HCT116 (cell line): ENCODE data around the gene CBX1. TPM values are rescaled to one million over a fixed set of nuclear protein-coding genes. Genes with fewer than 3 reads are reported as not detected.

Source experiments
- ATAC-seq: fragments of 200-7000 bp; cut with Tn5 transposase; 2 replicates; pipeline ENCODE4 v1.9.1; 2020; ENCODE audit warnings: mild to moderate bottlenecking, moderate library complexity
- BruUV-seq: library from RNA; stranded (reverse); fragments of 400-500 nt; replicated peaks from 2 replicates; lab custom pipeline; 2021; lab: Mats Ljungman, UMichigan
- CTCF ChIA-PET: fragments of 300-600 bp; sonication (Branson Sonifier 250); formaldehyde crosslinking; loops from one replicate; lab custom pipeline; 2021; ENCODE audit warnings: antibody characterized with exemption; lab: Charles Lee
- POLR2A ChIA-PET: fragments of 300-600, 350-600 bp; sonication (Branson Sonifier 250); formaldehyde crosslinking; loops from one replicate; lab custom pipeline; 2021; ENCODE audit warnings: antibody characterized with exemption; lab: Charles Lee
- RAD21 ChIA-PET, 2 experiments: fragments of 300-600 bp; sonication (Branson Sonifier 250); formaldehyde crosslinking; loops; one replicate each; lab custom pipeline; 2023; ENCODE audit warnings: low total read pairs in 2 of 2; ENCODE audit not compliant: uncharacterized antibody in 2 of 2, unreplicated experiment in 2 of 2, low non-redundant PET in 1 of 2; lab: Charles Lee
- DNase-seq: peaks from one replicate; pipeline ENCODE4 v3.0.0-alpha.2; 2010; ENCODE audit warnings: low read depth, low spot score
- H2AFZ ChIP-seq: fragments of 200-600 bp; shearing (Covaris generic), sonication (generic); 2 replicates; pipeline ENCODE4 v1.6.1; 2017; ENCODE audit warnings: low read depth, mixed run types, mixed read lengths, antibody characterized with exemption, low read length; ENCODE audit not compliant: poor library complexity, severe bottlenecking
- H3K27ac ChIP-seq: 2 replicates; pipeline ENCODE4 v1.5.1; 2012; ENCODE audit warnings: low read depth, low read length
- H3K27me3 ChIP-seq: fragments of 200-600 bp; sonication (generic); 2 replicates; pipeline ENCODE4 v1.6.1; 2016; ENCODE audit warnings: mixed run types, low read length, mixed read lengths; ENCODE audit not compliant: insufficient read depth
- H3K36me3 ChIP-seq, 2 experiments: fragments of 200-500 bp in 1 of 2; fragments of 200-600 bp in 1 of 2; sonication (Bioruptor generic) in 1 of 2; sonication (generic) in 1 of 2; 2 replicates each; pipeline versions ENCODE4 v1.5.1 to v1.6.1; 2014 to 2016; ENCODE audit warnings: low read length in 2 of 2, inconsistent platforms in 1 of 2, mixed read lengths in 1 of 2, mixed run types in 1 of 2; ENCODE audit not compliant: insufficient read depth in 2 of 2, control insufficient read depth in 1 of 2
- H3K4me1 ChIP-seq, 2 experiments: fragments of 200-600 bp in 1 of 2; sonication (generic) in 1 of 2; 2 replicates each; pipeline versions ENCODE4 v1.5.1 to v1.6.1; 2012 to 2017; ENCODE audit warnings: low read length in 2 of 2, inconsistent platforms in 1 of 2, mild to moderate bottlenecking in 1 of 2, mixed read lengths in 1 of 2, mixed run types in 1 of 2, moderate library complexity in 1 of 2; ENCODE audit not compliant: insufficient read depth in 2 of 2, control insufficient read depth in 1 of 2
- H3K4me2 ChIP-seq: fragments of 200-600 bp; sonication (generic); 2 replicates; pipeline ENCODE4 v1.6.1; 2017; ENCODE audit warnings: mixed run types, low read length, mixed read lengths
- H3K4me3 ChIP-seq, 2 experiments: fragments of 200-600 bp in 1 of 2; sonication (generic) in 1 of 2; replicated peaks in 1 of 2; 2 replicates each; pipeline ENCODE4 v1.5.1; 2011 to 2016; ENCODE audit warnings: low read length in 2 of 2, control low read depth in 1 of 2, low read depth in 1 of 2, mild to moderate bottlenecking in 1 of 2, mixed read lengths in 1 of 2, mixed run types in 1 of 2
- H3K79me2 ChIP-seq: fragments of 200-600 bp; sonication (generic); 2 replicates; pipeline ENCODE4 v1.6.1; 2017; ENCODE audit warnings: mild to moderate bottlenecking, mixed run types, low read length, moderate library complexity, mixed read lengths; ENCODE audit not compliant: insufficient read depth
- H3K9ac ChIP-seq: fragments of 200-600 bp; sonication (generic); 2 replicates; pipeline ENCODE4 v1.6.1; 2016; ENCODE audit warnings: low read length, mixed read lengths
- H3K9me2 ChIP-seq: fragments of 200-600 bp; sonication (generic), shearing (Covaris generic); 2 replicates; pipeline ENCODE4 v1.6.1; 2017; ENCODE audit warnings: mixed run types, mild to moderate bottlenecking, moderate library complexity; ENCODE audit not compliant: insufficient read depth
- H3K9me3 ChIP-seq, 2 experiments: fragments of 200-500 bp in 1 of 2; fragments of 200-600 bp in 1 of 2; sonication (Bioruptor generic) in 1 of 2; sonication (generic) in 1 of 2; 2 replicates each; pipeline ENCODE4 v1.6.1; 2014 to 2017; ENCODE audit warnings: low read length in 2 of 2, mixed read lengths in 2 of 2, inconsistent platforms in 1 of 2, low read depth in 1 of 2, mild to moderate bottlenecking in 1 of 2, mixed run types in 1 of 2, moderate library complexity in 1 of 2; ENCODE audit not compliant: control insufficient read depth in 1 of 2, insufficient read depth in 1 of 2
- H4K20me1 ChIP-seq: fragments of 200-600 bp; sonication (generic), shearing (Covaris generic); 2 replicates; pipeline ENCODE4 v1.6.1; 2017; ENCODE audit warnings: mixed run types, mild to moderate bottlenecking, moderate library complexity; ENCODE audit not compliant: insufficient read depth
- POLR2AphosphoS5 ChIP-seq: IDR thresholded peaks from 2 replicates; pipeline ENCODE4 v1.6.1; 2011; ENCODE audit warnings: mild to moderate bottlenecking, low read depth, low read length, moderate library complexity
- SIN3A ChIP-seq: IDR thresholded peaks from 2 replicates; pipeline ENCODE4 v1.6.1; 2012; ENCODE audit warnings: low read depth
- intact Hi-C: fragments of 100-400 bp; cut with micrococcal nuclease; formaldehyde crosslinking; loops from 2 replicates; pipeline ENCODE4 v1.10.0; 2022
- total RNA-seq: library from RNA; stranded (reverse); gene quantifications from one replicate; pipeline ENCODE4 v1.2.1, GENCODE V29; 2021; ENCODE audit not compliant: unreplicated experiment
- TF ChIP-seq, protein P1 (sequence below): IDR thresholded peaks from 2 replicates; pipeline ENCODE4 v1.6.1; 2012; ENCODE audit warnings: low read depth

Gene CBX1
- total RNA-seq, 1 experiment from 2014 or later, result 136 TPM

DNA sequence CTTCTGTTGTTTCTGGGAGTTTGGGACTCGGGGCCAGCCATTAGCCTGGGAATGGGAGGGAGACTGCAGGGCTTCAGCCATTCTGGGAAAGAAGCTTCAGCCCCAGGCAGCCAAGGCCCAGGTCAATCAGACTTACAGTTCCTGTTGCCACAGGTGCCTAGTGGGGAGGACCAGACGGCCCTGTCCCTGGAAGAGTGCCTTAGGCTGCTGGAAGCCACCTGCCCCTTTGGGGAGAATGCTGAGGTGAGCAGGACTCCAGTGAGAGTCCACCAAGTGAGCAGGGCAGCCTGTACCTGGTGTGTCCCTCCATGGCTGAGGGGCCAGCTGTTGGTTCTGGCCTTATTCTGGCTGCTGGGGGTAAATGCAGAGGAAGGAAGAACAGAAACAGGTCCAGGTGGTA lies 44.4 kb downstream of the CBX1 start:
- ChIA-PET CTCF (interaction anchor here (2.2 kb wide), 1 partner anchor 30 kb away, joined by 7 read pairs; no protein-coding TSS in a partner anchor), POLR2A (interaction anchor here (1.6 to 13.2 kb wide), 2 partner anchors 7 to 31 kb away, joined by 7 to 114 read pairs; partner anchors contain the start of gene NFE2L1), RAD21 (no interaction called here)
- Histone ChIP-seq H3K9ac (no peak overlapping the region), H3K9me2 (no peaks in the 10 kb centered on the region), H3K4me2 (no peak overlapping the region), H3K4me3 (no peak overlapping the region), H3K36me3 (peaks cover 47 to 73% of the 10 kb centered on the region in 2 experiments), H3K4me1 (peaks cover 3 to 9% of the 10 kb centered on the region in 2 experiments; a peak in 3 of 4 replicates), H2AFZ (no peak overlapping the region), H3K27ac (no peak overlapping the region), H4K20me1 (no peaks in the 10 kb centered on the region; the same call in 1 of the 2 replicates), H3K79me2 (peaks cover 55% of the 10 kb centered on the region), H3K27me3 (no peaks in the 10 kb centered on the region), H3K9me3 (no peaks in the 10 kb centered on the region)
- no peak for ATAC-seq
- TF ChIP-seq POLR2AphosphoS5, result peak; percentile 3; the same call in 1 of the 2 replicates
- no peak for TF ChIP-seq SIN3A
- intact Hi-C loops, result no loop called here
- DNase-seq, result no peak
- no TSS peak for BruUV-seq

- no peak for ATAC-seq
- TF ChIP-seq POLR2AphosphoS5, result peak; percentile 14; the same call in 1 of the 2 replicates
- TF ChIP-seq, protein P1, sequence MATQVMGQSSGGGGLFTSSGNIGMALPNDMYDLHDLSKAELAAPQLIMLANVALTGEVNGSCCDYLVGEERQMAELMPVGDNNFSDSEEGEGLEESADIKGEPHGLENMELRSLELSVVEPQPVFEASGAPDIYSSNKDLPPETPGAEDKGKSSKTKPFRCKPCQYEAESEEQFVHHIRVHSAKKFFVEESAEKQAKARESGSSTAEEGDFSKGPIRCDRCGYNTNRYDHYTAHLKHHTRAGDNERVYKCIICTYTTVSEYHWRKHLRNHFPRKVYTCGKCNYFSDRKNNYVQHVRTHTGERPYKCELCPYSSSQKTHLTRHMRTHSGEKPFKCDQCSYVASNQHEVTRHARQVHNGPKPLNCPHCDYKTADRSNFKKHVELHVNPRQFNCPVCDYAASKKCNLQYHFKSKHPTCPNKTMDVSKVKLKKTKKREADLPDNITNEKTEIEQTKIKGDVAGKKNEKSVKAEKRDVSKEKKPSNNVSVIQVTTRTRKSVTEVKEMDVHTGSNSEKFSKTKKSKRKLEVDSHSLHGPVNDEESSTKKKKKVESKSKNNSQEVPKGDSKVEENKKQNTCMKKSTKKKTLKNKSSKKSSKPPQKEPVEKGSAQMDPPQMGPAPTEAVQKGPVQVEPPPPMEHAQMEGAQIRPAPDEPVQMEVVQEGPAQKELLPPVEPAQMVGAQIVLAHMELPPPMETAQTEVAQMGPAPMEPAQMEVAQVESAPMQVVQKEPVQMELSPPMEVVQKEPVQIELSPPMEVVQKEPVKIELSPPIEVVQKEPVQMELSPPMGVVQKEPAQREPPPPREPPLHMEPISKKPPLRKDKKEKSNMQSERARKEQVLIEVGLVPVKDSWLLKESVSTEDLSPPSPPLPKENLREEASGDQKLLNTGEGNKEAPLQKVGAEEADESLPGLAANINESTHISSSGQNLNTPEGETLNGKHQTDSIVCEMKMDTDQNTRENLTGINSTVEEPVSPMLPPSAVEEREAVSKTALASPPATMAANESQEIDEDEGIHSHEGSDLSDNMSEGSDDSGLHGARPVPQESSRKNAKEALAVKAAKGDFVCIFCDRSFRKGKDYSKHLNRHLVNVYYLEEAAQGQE, result no peak
- TF ChIP-seq, all 23 proteins: peak for 1
- H4K20me1 ChIP-seq, result no peaks in the 10 kb centered on the region; the same call in 1 of the 2 replicates
- no peak overlapping the region for H2AFZ ChIP-seq
- no peaks in the 10 kb centered on the region for H3K9me2 ChIP-seq
- H3K4me2 ChIP-seq, result no peak overlapping the region
- peaks cover 47 to 73% of the 10 kb centered on the region in 2 experiments for H3K36me3 ChIP-seq
- peaks cover 9 to 11% of the 10 kb centered on the region in 2 experiments for H3K4me1 ChIP-seq
- H3K4me3 ChIP-seq, result no peak overlapping the region
- H3K9me3 ChIP-seq, result no peaks in the 10 kb centered on the region
- BruUV-seq, result no TSS peak
- ChIA-PET RAD21 (no interaction called here), POLR2A (interaction anchor here (0.9 to 13.2 kb wide), 4 partner anchors 7 to 44 kb away, joined by 4 to 114 read pairs (median 6); partner anchors contain the start of gene NFE2L1), CTCF (interaction anchor here (1.2 to 2.2 kb wide), 3 partner anchors 12 to 30 kb away, joined by 3 to 7 read pairs (median 3); no protein-coding TSS in a partner anchor)
- intact Hi-C loops, result no loop called here
- no peak overlapping the region for H3K9ac ChIP-seq
- peaks cover 60% of the 10 kb centered on the region for H3K79me2 ChIP-seq
- H3K27me3 ChIP-seq, result no peaks in the 10 kb centered on the region
- no peak overlapping the region for H3K27ac ChIP-seq
- DNase-seq, result no peak
Measured at GRCh38 chr17:48056246-48056745, 45.0 kb downstream of the CBX1 start.
